ENCODE measurements around the gene DZANK1. TPM values are rescaled to one million over a fixed set of nuclear protein-coding genes. Genes with fewer than 3 reads are reported as not detected.
A peak's percentile ranks its signal among the peaks of the same experiment; 100 is the strongest.

DZANK1 gene
- total and polyA plus RNA-seq, 2 of the 8 experiments (the other 6 are each of a cell fraction or from before 2014, with no cell fraction given): 8.0 to 9.9 TPM

GRCh38 chr20:18360635-18361034 lies 106.2 kb downstream of the DZANK1 start:
- Histone ChIP-seq H4K91ac (replicated peaks; ENCODE audit: insufficient read length, low read length) (peak overlapping the region; percentile 25), H3K18ac (ENCODE audit: extremely low read depth, low read length) (no peak overlapping the region), H3K27ac (ENCODE audit: low read depth, low read length) (no peak overlapping the region), H4K5ac (ENCODE audit: insufficient read length, low read depth, low read length) (no peak overlapping the region), H3K23ac (ENCODE audit: insufficient read length) (no peak overlapping the region), H2BK120ac (replicated peaks; ENCODE audit: low read depth, low read length) (no peak overlapping the region), H3K4ac (replicated peaks; ENCODE audit: insufficient read length, low read depth, low read length) (no peak overlapping the region), H3K23me2 (ENCODE audit: low read depth, low read length) (no peaks in the 10 kb centered on the region), H2AK5ac (ENCODE audit: low read depth, low read length) (no peak overlapping the region), H3K4me3 (ENCODE audit: extremely low read depth in 1 of 4, insufficient read depth in 2 of 4, low read depth in 3 of 4, low read length in 4 of 4) (no peak overlapping the region), H3K4me2 (ENCODE audit: insufficient read depth in 1 of 2, low read depth in 2 of 2, low read length in 2 of 2) (no peak overlapping the region), H3K9ac (replicated peaks in 1 of 4; ENCODE audit: extremely low read depth in 1 of 4, low read depth in 3 of 4, low read length in 3 of 4) (no peak overlapping the region), H3K4me1 (replicated peaks in 1 of 4; ENCODE audit: control insufficient read depth in 3 of 4, insufficient read depth in 4 of 4, low read length in 3 of 4) (no peaks in the 10 kb centered on the region), H2BK20ac (ENCODE audit: low read length) (no peak overlapping the region), H3K36me3 (ENCODE audit: control insufficient read depth in 2 of 4, insufficient read depth in 4 of 4, low read length in 3 of 4) (no peaks in the 10 kb centered on the region), H2AFZ (ENCODE audit: low read length) (no peak overlapping the region), H3K14ac (ENCODE audit: insufficient read length) (no peak overlapping the region), H2BK15ac (ENCODE audit: low read length) (no peak overlapping the region), H3K79me2 (ENCODE audit: control insufficient read depth in 1 of 2, insufficient read depth in 2 of 2, low read length in 2 of 2) (no peaks in the 10 kb centered on the region), H3K9me3 (ENCODE audit: insufficient read depth in 2 of 2, low read depth in 1 of 2, low read length in 1 of 2) (no peaks in the 10 kb centered on the region), H2BK12ac (ENCODE audit: low read depth, low read length) (no peak overlapping the region), H3K27me3 (replicated peaks in 1 of 4; ENCODE audit: control insufficient read depth in 3 of 4, extremely low read depth in 1 of 4, insufficient read depth in 3 of 4, low read length in 3 of 4) (no peaks in the 10 kb centered on the region), H2BK5ac (ENCODE audit: low read depth, low read length) (no peak overlapping the region), H3K79me1 (ENCODE audit: low read depth, low read length) (no peaks in the 10 kb centered on the region), H4K20me1 (replicated peaks in 1 of 2; ENCODE audit: control insufficient read depth in 1 of 2, insufficient read depth in 2 of 2, low read length in 2 of 2) (no peaks in the 10 kb centered on the region), H4K8ac (ENCODE audit: extremely low read depth, insufficient read depth, low read length) (no peak overlapping the region; the same call in 1 of the 2 replicates), H3K56ac (replicated peaks; ENCODE audit: insufficient read length, low read depth, low read length) (no peak overlapping the region)
- FAIRE-seq (no peak), DNase-seq (ENCODE audit: low read depth in 1 of 2, low spot score in 2 of 2) (no peak)
- TF ChIP-seq MAFK (IDR thresholded peaks at IDR 0.05; ENCODE audit: low read depth, low read length) (peak; percentile 49; the same call in 1 of the 2 replicates), BACH1 (IDR thresholded peaks at IDR 0.05; ENCODE audit: low read length) (peak; percentile 81), TCF12 (IDR thresholded peaks at IDR 0.05; ENCODE audit: low read depth, low read length) (no peak), POLR2A (IDR thresholded peaks at IDR 0.05; ENCODE audit: control extremely low read depth in 1 of 2, low read depth in 2 of 2, low read length in 2 of 2) (no peak), E2F6 (IDR thresholded peaks at IDR 0.05) (no peak), NRF1 (IDR thresholded peaks at IDR 0.05; ENCODE audit: low read depth, low read length) (no peak), SP1 (IDR thresholded peaks at IDR 0.05; ENCODE audit: low read depth, low read length) (no peak), TEAD4 (IDR thresholded peaks at IDR 0.05; ENCODE audit: low read depth, low read length) (no peak), NANOG (IDR thresholded peaks at IDR 0.05; ENCODE audit: insufficient read depth, low read depth, low read length, poor library complexity, severe bottlenecking) (no peak)
- 47% methylated on average over 1 of the region's 1 CpG; no CpG with 5 or more reads in 1 of the 2 experiments for WGBS, 2 experiments (ENCODE audit: extremely low coverage in 1 of 2, insufficient coverage in 1 of 2, insufficient read length in 1 of 2, insufficient replicate concordance in 2 of 2, low coverage in 1 of 2, low lambda C conversion rate in 2 of 2, missing lambda C conversion rate in 1 of 2)
- ChIA-PET POLR2A (ENCODE audit: partially characterized antibody) (interaction anchor here (0.6 kb wide), 1 partner anchor 127 kb away, joined by 3 read pairs; no protein-coding TSS in a partner anchor), CTCF (ENCODE audit: partially characterized antibody) (interaction anchor here (1.2 kb wide), 1 partner anchor 13 kb away, joined by 3 read pairs; no protein-coding TSS in a partner anchor)
